HG02981 (cell line): ENCODE results near the gene TEX26.

Experiments
- ATAC-seq: cut with Tn5 transposase; IDR thresholded peaks from one replicate; pipeline ENCODE4 v1.9.1; 2021; ENCODE audit warnings: mild to moderate bottlenecking, moderate library complexity; ENCODE audit not compliant: unreplicated experiment

TEX26 gene

DNA sequence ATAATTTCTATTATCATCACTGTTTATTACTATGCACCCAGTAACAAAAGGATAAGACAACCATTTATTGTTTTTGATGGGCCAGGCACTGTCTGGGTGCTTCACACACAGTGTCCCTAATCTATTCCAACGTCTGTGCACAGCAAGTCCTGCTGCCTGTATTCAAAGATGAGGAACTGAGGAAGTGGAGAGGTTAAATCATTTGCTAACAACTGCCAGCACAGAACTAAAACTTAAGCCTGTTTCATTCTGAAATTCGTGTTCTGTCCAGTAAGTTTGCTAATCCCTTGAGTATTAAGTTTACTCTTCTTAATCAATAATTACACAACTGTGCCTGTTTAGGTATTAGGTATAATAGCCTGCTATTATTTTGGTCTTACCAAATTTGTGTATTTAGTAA lies 41.9 kb downstream of the TEX26 start:
- no peak for ATAC-seq

DNA sequence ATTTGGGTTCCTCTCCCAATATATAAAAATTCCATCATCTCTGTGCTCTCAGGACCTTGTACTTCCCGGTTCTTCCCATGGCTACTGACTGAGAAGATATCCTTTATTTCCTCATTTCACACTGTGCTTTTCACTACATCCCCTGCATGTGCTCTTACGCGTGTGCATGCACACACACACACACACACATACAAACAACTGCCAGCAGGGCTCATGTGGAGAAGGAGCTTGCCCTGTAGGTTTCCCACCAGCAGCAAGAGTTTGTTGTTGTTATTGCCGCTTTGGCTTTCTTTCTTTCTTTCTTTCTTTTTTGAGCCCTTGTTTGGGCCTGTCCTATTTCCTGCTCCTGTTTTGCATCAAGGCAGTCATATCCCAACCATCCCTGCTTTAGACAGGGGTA lies 43.6 kb downstream of the TEX26 start:
- ATAC-seq: no peak

DNA sequence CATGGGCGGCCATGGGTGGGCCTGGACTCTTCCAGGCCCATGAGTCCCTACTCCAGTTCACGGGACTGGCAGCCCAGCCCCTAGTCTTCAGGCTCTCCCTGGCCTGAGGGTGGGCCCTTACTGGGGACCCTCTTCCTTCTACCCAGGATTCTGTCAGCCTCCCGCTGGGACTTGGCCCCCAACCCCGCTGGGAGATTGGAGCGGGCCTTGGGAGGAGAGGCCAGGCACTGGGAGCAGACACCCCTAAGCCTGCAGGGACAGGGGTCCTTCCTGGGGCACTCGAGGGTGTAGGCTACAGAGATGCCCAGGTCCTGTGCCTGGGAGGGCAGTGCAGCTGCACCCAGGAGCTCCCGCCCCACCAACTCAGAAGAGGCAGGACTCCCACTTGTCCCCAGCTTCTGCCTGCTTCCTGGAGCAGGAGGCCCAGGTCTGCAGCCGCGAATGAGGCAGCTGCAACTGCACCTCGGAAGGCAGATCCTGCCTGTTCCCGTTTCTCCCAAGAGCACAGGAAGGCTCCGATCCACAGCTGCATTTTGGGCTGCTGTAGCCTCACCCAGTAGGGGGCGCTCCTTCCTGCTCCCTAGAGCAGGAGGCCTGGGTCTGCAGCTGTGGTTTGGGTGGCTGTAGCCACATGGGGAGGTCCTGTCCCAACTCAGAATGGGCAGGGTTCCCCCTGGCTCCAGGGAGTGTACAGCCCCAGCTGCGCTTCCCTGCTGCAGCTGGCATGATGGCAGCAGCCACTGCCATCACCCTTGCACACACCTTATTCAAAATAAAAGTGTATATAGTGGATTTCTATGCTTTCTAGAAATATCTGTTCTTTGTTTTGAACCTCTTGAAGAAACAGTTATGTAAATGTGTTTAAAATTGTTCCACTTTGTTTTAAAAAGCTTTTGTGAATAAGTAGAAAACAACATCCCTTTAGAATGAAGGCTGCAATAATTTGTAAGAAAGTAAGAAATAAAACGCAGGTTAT lies 46.8 kb downstream of the TEX26 start:
- no peak for ATAC-seq

DNA sequence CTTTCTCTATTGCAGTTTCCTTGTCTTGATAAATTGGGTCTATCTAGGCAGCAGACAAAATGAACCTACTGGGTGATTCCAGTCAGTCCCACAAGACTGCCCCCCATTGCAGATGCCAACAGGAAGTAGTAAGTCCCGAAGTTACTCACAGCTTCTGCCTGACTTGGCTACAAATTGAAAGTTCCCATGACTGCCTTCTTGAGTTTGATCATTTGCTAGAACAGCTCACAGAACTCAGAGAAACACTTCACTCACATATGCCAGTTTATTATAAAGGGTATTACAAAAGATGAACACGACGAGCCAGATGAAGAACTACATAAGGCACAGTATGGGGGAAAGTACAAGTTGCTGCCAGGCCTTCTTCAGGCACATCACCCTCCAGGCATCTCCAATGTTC lies 50.0 kb downstream of the TEX26 start:
- no peak for ATAC-seq

DNA sequence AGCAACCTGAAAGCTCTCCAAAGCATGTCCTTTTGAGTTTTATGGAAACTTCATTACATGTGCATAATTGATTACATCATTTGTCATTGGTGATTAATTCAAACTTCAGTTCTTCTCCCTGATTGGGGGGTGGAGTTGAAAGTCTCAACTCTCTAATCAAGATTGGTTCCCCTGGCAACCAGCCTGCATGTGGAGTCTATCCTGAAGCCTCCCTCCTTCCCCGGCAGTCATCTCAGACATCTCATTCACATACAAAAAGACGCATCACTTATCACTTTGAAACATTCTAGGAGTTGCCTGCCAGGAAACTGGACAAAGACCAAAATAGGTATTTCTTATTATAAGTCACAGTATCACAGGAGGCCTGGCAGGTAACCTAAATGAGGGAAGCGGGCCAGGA lies 50.5 kb downstream of the TEX26 start:
- no peak for ATAC-seq

DNA sequence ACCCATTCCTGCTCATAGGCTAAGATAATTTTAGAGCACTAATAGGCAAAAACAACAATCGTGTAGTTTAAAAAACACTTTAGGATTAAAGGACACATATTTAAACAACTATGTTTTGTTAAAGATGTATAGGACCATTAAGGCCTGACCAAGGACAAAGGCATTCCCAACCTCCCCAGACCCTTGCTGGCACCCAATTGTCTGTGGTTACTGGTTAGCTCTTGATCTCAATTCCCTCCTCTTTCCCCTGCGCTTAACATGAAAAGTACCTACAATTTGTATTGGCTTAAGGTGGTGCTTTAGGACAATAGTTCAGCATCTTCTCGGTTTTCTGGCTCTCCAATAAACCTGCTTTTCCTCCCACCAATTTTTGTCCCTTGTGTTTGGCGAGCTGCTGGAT lies 51.0 kb downstream of the TEX26 start:
- ATAC-seq: no peak

DNA sequence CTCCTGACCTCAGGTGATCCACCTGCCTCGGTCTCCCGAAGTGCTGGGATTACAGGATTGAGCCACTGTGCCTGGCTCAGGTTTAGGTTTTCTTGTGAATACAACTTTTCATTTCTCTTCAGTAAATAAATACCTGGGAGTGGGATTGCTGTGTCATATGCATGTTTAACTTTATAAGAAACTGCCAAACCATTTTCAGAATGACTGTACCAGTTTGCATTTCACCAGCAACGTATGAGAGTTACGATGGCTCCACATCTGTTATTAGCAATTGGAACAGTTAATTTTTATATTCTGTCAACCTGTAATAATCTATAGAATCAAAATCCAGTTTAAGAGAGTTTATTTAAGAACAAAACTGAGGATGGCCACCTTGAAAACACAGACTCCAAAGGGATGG lies 52.2 kb downstream of the TEX26 start:
- peak; percentile 76 for ATAC-seq

DNA sequence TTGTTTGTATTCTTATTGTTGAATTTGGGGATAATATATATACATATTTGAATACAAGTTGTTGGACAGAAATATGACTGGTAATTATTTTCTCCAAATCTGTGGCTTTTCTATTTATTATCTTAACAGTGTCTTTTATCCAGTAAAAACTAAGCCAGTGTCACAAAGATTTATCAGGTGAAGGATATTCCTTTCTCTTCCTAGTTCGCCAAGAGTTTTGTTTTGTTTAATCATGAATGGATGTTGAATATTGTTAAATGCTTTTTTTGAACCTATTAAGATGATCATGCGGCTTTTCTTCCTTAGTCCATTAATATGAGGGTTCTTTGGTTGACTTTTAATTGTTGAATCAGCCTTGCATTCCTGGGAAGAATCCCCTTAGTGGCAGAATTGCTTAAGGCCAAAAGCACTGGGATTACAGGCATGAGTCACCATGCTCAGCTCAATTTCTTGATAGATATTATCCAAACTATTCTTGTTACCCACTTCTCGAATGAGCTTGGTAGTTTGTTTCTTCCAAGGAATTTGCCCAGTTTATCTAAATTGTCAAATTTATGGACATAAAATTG lies 53.3 kb downstream of the TEX26 start:
- no peak for ATAC-seq

DNA sequence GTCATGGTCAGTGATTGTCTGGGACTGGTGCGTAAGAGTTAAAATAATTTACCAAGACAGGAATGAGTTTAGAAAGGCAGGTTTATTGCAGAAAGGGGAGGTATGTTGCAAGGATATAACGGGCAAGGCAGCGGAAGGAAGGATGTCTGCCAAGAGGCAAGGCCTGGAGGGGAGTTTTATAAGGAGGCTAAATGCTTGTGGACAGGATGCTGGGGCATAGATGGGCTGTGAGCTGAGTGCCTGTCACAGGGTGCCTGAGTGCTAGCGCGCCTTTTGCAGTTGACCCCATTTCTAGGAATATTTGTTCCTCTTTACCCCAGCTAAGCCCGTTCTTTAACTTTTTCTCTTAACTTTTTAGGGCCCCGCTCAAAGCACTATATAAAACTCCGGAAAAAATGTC lies 58.7 kb downstream of the TEX26 start:
- no peak for ATAC-seq

DNA sequence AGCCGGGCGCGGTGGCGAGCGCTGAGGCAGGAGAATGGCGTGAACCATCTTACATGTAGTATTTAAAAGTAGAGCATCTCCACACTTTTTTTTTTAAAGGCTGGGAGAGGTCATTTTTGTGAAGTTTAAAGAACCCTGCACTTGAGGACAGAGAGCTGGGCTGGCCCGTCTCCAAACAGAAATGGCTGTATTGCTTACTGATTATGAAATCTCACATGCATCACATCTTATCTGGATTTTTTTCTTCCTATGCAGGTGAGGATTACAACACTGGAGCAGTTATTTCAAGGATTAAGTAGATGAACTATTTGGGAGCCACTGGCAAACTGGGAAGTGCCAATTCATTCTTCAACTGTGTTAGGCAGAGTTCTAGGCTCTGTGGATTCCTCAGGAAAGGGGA lies 59.5 kb downstream of the TEX26 start:
- ATAC-seq: no peak

DNA sequence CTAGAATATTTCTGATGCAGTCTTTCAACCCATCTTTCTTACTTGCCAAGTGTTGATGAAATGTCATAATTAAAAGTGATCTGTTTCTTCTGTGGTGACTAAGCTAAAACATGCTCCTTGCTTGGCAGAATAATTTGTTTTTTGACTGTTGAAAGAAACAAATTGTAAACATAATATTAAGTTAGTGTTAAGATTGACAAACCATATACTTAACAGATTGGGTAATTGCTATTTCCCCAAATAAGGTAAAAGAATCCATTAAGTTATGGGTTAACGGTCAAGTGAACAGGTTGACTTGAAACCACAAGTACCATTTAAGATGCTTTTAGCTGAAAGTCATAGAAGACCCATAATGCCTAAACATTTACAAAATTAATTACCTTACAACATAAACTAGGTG lies 62.9 kb downstream of the TEX26 start:
- no peak for ATAC-seq

DNA sequence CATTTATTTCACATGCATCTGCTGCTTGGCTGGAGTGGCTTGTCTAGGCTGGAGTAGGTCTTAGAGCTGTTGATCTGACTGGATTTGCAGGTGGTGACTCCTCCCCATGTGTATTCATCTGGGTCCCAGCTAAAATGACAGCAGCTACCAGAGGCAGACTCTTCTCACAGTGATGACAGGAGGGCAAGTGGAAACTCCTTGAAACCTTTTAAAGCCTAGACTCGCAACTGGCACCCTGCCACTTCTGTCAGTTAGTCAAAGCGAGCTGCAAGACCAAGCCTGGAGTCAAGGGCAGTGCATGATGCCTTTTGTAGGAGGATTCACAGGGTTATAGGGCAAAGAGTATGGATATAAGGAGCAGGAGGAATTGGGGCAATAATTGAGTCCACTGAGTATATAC lies 65.2 kb downstream of the TEX26 start:
- no peak for ATAC-seq

DNA sequence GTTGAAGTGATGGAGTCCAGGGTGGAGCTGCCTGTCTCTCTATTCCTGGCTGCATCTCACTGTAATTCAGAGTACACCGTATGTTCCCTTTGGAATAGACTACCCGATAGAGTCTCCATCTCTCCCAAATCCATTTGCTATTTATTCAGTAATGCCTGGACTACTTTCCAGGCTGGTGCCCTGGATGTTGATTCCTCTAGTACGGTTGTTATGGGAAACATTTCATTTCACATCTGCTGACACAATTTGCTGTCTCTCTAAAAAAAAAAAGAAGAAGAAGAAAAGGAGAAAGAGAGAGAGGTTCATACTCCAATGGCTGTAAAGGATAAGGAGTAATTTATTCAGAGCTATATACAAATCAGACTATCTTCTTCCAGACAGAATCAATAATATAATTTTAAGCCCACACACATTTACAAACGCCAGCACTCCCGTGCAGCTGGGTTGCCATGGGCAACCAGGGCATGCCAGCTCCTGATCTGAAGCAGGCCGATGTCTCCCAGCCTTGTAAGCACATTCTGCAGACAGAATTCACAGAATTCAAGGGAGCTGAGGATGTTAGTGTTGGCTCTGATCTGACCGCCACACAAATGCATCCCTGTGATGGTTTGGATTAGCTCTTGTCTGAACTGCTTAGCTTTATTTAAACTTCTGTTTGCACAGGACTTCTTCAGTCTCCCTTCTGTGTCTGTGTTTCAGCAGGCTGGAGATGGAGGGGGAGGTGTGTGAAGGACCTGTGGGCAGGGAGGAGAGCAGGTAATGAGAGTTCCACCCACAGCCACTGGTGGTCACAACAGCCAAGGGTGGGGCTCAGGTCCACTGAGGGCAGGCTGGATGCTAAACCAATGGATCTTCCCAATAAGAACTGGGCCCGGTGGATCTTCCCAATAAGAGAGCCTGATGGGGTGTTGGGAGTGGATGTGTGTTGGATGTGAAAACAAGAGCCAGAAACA lies 66.0 kb downstream of the TEX26 start:
- no peak for ATAC-seq

DNA sequence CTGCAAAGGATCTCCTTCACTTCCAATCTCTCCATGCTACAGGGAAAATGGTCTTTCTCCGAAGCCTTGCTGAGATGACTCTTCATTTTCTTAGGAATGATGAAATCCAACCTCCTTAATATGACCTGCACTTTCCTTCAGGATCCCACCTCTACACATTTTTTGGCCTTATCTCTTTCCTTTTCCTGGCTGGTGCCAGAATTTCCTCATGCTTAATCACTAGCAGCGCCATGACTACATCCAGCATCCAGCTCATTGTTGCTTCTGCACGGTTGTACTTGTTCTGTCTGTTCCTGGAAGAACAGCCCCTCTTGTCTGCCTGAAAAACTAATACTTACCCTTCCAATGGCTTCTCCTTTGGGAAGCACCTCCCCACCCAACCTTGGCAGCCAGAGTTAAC lies 68.4 kb downstream of the TEX26 start:
- ATAC-seq: no peak

DNA sequence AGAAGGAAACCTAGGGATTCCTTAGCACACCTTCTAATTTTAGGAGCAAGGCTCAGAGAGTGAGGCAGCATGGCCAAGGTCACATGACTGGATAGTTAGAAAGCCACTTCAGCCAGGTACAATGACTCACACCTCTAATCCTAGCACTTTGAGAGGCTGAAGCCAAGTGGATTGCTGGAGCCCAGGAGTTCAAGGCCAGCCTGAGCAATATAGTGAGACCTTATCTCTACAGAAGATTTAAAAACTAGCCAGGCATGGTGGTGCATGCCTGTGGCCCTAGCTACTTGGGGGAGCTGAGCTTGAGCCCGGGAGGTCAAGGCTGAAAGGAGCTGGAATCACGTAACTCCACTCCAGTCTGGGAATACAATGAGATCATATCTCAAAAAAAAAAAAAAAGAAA lies 69.2 kb downstream of the TEX26 start:
- no peak for ATAC-seq

DNA sequence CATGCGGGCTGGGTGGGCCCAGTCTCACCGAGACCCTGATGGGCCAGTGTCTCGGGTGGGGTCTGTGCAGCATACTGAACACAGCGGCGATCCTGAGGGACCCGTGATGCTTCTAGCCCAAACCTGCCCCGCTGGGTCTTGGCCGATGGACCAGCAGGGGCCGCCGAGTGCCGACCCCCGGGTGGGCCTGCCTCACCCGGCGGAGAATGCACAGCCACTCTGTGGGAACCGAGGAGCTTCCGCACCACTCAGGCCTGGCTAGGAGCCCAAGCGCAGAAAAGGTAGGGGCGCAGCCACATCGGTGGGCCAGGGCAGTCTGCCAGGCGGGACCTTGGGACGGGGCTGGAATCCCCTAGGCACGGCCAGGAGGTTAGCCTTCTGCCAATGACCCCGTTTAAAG lies 72.6 kb downstream of the TEX26 start:
- ATAC-seq: no peak

DNA sequence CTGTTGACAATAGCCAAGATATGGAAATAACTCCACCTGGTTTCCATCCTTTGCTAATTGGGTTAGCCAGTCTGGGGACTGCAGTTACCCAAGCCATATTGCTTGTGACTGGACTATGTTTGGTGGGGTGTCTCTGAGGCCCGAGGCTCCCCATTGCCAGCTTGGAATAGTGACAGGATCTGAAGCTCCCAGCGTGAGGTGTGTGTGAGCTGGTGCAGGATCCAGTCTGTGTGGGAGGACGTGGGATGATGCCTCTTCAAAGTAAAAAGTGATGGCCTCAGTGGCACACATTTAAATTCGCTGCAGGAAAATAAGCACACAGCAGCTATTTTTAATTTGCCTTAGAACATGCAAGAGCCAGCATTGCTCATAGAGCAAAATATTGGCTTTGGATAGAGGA lies 75.0 kb downstream of the TEX26 start:
- ATAC-seq: no peak

DNA sequence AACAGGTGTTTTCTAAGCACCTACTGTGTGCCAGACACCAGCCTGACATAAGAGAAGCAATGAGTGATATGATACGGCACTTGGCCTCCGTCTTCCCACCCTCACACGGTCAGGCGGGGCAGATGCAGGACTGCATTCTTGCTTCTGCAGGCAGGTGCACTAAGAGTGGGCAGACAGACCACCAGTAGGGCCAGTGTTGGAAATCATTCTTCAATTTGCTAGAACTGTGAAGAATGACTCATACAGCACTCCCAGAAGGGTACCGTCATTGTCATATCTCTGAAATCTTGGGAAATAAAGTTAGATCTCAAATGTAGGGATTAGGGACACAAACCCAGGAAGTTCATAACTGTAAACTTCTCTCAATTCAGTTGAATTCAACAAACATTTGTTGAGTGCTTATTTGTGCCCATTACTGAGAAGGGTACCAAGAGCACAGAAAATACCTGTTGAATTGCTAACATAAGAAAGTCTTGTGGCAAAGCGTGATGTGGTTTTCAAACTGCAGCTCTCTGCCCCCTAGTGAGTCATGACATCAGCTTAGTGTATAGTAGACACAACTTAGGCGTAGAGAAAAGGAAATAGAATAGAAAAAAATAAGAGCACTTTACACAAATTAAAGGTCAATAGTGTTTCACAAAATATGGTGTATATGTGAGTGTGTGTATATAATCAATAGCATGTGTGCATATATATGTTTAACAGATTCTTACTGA lies 76.1 kb downstream of the TEX26 start:
- peak; percentile 31 for ATAC-seq

DNA sequence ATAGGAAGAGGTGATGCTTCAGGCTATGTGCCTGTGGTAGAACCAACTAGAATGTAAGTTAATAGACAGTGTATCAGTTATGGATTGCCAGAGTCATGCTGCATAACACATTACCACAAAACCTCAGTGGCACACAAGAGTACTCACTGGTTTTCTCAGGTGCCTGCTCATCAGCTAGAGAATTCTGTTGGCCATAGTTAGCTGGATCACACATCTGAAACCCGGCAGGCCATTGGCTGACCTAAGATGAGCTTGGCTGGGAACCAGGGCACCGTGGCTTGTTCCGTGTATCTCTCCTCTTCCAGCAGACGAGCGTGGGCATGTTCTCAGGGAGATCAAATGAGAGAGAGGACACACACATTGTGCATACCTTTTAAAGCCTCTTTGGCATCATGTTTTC lies 76.7 kb downstream of the TEX26 start:
- peak; percentile 79 for ATAC-seq

DNA sequence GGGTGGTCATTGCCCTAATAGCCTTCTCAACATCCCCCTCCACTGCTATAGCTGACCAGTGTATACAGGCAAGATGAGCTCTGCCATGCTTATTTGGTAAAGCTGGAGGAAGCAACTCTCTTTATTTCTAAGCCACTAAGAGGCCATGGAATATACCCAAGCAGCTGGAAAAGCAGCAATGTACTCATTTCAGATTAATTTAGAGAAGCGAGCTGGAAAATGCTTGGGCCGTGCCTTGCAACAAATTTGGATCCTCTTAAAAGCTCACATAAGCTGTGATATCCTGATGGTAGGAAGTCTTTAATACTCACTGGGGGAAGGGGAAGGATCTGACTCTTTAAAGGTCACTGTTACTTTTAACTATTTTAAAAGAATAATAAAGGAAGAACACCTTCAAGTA lies 77.8 kb downstream of the TEX26 start:
- no peak for ATAC-seq
